HG03064 (cell line): ENCODE data around the gene CCDC51.
A peak's percentile ranks its signal among the peaks of the same experiment; 100 is the strongest.
"Not testable (repeated sequence)": the region's sequence is repeated elsewhere in the genome, so short reads cannot be mapped to it uniquely, and the experiment has no call there.

Experiments used
- ATAC-seq: cut with Tn5 transposase; IDR thresholded peaks from one replicate; pipeline ENCODE4 v1.9.1; 2021; ENCODE audit warnings: low read depth; ENCODE audit not compliant: unreplicated experiment

CCDC51 gene, protein sequence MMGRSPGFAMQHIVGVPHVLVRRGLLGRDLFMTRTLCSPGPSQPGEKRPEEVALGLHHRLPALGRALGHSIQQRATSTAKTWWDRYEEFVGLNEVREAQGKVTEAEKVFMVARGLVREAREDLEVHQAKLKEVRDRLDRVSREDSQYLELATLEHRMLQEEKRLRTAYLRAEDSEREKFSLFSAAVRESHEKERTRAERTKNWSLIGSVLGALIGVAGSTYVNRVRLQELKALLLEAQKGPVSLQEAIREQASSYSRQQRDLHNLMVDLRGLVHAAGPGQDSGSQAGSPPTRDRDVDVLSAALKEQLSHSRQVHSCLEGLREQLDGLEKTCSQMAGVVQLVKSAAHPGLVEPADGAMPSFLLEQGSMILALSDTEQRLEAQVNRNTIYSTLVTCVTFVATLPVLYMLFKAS

DNA sequence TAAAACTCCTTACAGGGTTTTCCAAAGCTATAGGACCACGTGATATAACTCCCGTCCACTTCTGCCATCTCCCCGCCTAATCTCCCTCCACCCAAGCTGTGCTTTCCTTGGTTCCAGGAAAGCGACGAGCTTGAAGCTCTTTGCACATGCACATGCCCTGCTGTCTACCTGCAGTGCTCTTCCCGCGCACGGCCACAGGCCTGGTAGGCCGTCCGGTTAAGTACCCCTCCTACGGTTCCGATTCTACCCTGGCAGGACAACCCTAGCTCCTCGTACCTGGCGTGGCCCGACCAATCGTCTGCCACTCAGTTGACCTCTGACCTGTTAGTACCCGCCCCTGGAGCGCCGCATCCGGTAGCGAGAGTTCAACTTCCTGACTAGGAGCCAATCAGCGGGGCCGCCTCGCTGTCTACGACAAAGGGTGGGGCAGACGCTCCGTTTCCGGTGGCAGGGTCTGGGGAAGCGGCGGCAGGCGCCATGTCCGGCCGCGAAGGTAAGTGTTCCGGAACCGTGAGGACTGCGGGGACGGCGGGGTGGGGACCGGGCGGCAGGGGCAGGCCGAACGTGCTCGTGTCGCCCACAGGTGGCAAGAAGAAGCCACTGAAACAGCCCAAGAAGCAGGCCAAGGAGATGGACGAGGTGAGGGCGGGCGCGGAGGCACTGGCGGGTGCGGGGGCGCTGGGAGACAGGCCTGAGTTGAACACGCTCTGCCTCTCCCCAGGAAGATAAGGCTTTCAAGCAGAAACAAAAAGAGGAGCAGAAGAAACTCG is at the start of gene CCDC51, which contains the start of gene TMA7:
Gene CCDC51 (minus strand): TSS at position 300 of the 770 bp plus-strand sequence. CDS start 4,991 bp downstream, outside the sequence.
Gene TMA7 (plus strand): TSS at position 438 of the 770 bp plus-strand sequence. CDS start 40 bp downstream, at position 478.
- peak; percentile 85 for ATAC-seq

GRCh38 chr3:48486952-48487351 is 47.0 kb upstream of the CCDC51 start:
- no peak for ATAC-seq

- not testable (repeated sequence) for ATAC-seq
Measured at GRCh38 chr3:48482822-48483221, 42.9 kb upstream of the CCDC51 start.

DNA sequence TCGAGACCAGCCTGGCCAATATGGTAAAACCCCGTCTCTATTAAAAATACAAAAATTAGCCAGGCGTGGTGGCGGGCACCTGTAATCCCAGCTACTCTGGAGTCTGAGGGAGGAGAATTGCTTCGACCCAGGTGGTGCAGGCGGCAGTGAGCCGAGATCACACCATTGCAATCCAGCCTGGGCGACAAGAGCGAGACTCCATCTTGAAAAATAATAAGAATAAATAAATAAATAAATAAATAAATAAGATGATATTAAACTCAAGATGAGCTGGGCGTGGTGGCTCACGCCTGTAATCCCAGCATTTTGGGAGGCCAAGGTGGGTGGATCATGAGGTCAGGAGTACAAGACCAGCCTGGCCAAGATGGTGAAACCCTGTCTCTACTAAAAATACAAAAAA is 41.0 kb upstream of the CCDC51 start:
- not testable (repeated sequence) for ATAC-seq

GRCh38 chr3:48478626-48479555 is 39.0 kb upstream of the CCDC51 start:
- ATAC-seq: no peak

DNA sequence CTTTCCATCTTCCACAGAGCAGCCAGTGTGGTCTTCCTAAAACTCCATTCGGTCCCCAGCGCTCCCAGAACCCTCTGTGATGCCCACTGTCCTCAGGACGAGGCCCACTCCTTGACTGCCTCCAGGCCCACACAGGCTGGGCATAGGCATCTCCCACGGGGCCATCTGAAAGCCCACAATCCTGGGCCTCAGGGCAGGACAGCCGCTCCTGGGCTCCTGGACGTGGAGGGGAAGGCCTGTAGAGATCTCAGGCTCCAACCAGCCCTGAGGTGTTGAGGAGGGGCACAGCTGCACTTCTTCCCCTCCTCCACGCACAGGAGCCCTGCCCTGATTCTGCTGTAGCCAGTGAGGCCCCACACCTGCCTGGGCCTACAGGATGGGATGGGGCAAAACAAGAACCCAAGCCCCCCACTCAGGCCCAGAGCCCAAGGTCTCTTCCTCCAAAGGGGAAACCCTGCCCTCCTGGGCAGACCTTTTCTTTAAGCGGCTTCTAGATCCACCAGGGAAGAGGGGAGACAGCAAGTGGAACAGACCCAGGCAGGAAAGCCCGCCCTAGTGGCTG is 38.1 kb upstream of the CCDC51 start:
- no peak for ATAC-seq

DNA sequence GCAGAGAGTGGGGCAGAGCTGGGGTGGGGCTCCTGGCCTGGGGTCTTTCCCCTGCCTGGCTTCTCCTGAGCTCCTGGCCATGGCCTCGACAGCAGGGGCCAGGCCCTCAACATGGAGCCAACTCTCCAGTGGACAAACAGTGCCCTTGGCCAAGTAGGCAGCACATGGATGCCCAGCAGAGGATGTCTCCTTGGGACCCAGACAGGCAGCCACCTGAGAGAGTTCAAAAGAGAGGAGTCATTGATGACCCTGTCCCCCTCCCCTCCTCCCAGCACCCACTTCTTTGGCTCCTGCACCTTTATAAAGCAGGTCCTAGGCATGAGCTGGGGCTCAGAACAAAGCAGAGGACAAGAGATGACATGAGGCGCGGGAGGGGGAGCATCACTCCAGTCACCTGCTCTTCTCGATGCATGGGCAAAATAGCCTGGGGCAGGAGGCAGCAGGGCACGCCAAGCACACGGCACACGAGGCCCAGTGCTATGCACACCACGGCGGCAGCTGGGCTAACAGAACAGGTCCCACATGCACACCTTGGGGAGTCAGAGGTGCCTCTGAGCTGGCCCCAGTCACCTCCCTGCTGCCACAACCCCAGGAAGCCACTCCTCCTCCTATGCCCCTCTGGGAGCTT is 36.6 kb upstream of the CCDC51 start:
- no peak for ATAC-seq

DNA sequence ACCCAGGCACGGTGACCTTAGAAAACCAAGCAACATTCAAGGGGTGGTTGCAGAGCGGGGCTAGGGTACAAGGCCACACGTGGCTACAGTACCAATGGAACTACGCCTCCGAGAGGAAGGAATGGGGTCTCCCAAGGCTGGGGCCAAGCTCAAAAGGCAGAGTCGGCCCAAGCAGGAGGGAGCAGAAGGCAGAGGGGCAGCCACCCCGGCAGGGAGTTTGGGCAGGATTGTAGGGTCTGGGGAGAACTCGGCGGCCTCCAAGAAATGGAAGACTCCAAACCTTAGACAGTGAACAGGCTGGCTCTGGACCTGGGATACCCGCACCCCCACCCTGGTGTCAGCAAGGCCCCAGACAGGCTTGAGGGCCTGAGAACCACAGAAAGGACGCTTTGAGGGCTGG is 35.3 kb upstream of the CCDC51 start:
- no peak for ATAC-seq

- ATAC-seq: no peak
Measured at GRCh38 chr3:48474619-48475018, 34.7 kb upstream of the CCDC51 start.

DNA sequence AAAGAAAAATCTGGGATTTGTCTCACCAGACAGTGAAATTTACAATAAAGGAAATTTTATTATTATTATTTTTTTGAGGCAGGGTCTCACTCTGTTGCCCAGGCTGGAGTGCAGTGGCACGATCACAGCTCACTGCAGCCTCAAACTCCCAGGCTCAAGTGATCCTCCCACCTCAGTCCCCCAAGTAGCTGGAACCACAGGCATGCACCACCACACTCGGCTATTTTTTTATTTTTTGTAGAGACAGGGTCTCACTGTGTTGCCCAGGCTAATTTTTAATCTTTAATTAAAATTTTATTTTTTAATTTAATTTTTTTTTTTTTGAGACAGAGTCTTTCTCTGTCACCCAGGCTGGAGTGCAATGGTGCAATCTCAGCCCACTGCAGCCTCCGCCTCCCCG is 34.1 kb upstream of the CCDC51 start:
- ATAC-seq: not testable (repeated sequence)

GRCh38 chr3:48473617-48473952 is 33.7 kb upstream of the CCDC51 start:
- ATAC-seq: no peak

DNA sequence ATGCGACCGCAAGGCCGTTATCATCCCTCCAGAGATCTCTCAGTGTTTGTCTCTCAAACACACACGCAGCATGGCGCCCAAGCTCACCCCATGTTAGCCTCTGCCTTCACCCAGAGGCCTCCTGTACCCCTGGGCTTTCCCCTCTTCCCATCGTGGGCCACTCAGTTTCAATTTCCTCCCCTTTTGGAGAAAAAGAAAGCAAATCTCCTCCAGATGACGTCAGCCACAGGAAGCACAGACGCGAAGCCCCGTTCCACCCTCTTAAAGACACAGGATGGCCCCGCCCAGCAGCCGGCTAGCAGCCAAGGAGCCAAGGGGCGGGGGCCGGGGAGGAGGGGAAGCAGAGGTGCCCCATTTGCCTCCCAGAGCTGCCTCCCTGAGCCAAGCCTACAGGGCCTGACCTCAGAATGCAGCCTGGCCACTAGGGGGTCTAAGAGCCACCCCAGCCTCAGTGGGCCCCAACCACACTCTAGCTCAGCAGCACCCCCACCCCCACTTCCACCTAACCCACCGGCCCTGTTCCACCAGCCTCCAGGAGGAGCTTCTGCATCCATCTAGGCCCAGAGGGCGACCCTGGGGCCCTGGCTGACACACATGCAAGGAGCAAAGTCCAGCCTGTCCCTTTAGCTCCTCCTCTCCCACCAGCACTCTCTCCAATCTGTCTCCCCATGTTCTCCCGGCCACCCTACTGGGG is 33.2 kb upstream of the CCDC51 start:
- peak; percentile 68 for ATAC-seq

DNA sequence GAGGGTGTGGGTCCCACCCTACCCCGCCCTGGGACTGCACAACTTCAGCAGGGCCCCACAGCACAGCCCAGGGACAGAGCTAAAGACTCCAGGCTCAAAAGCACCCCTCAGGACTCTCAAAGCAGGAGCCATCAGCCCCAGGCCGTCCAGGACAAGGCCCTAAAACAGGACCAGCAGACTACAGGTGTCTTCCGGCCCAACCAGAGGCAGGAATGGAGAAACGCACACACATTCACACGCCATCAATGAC is 32.7 kb upstream of the CCDC51 start:
- no peak for ATAC-seq

DNA sequence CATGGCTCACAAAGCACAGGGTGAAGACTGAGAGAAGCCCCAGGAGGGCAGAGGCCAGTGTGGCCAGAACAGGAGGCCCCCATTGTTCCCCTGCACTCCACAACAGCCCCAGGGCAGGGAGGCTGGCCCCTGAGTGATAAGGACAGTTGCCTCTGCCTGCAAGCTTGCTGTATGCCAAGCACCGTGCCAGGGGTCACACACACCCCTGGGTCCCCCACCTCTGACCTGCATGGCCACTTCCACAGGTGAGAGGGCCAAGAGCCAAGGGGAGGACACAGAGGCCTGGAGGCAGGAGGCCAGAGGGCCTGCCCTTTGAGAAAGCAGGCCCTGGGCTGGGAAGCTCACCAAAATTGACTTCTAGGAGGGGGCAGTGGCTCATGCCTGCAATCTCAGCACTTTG is 30.4 kb upstream of the CCDC51 start:
- ATAC-seq: no peak

- ATAC-seq: no peak
Measured at GRCh38 chr3:48469046-48469915, 29.4 kb upstream of the CCDC51 start.

DNA sequence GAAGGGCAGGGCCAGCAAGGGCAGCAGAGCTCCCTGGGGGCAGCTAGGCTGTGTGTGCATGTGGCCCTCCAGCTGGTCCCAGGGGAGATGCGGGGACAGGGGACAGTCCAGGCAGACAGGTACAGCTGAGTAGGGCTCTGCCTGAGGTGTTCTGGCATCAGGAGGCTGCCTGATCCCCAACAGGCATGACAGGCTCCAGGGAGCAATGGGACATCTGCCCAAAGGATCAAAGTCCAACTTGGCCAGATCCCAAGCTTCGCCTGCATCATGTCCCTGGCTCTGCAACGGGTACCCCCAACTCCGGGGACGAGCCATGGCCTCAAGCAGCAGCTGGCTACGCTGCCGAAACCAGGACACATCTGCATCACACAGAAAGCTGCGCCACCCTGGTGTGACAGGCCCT is 28.4 kb upstream of the CCDC51 start:
- ATAC-seq: no peak

DNA sequence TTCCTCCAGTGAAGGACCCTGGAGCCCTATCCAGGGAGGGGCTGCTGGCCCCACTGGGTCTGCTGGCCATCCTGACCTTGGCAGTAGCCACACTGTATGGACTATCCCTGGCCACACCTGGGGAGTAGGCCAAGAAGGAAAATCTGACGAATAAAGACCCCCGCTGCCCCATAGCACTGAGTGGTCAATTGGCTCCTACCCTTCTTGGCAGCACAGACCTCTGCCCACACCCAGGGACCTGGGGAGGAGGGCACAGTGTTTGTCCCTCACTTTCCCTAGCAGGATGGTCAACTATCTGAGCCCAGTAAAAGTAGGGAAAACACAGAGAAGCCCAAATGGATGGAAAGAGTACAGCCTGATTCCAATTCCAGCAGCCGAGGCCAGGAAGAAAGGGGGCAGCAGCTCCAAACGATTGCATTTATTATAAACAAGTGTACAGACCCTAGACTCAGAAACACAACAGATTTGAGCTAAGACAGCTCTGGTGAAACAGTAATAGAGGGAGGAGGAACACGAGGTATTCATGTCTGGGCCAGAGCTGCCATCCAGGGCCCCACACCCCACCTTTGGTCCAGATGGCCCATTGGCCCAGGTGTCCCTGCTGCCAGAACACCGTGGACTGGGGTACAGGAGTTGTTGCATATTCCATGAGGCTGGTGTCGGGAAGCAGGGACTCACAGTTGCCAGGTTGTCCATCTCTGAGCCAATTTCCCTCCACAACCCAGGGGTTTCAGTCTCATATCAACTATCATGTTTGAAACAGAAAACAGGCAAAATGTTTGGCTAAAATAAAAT is 27.8 kb upstream of the CCDC51 start:
- ATAC-seq: no peak

DNA sequence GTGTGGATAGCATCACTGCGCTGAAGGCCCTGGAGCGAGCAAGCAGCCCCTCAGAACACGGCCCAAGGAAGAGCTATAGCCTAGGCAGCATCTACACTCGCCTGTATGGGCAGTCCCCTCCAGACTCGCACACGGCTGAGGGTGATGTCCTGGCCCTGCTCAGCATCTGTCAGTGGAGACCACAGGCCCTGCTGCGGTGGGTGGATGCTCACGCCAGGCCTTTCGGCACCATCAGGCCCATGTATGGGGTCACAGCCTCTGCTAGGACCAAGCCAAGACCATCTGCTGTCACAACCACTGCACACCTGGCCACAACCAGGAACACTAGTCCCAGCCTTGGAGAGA is 27.2 kb upstream of the CCDC51 start:
- no peak for ATAC-seq
